Heart right ventricle (tissue), 16 donors: ENCODE measurements around the gene ZNF573. TPM values are rescaled to one million over a fixed set of nuclear protein-coding genes. Genes with fewer than 3 reads are reported as not detected.

Source experiments
- ATAC-seq, 8 donors: fragments of 200-7000 bp; cut with Tn5 transposase; one replicate each; pipeline ENCODE4 v1.9.1; 2020; ENCODE audit warnings: mild to moderate bottlenecking in 8 of 8, moderate library complexity in 8 of 8, moderate number of reproducible peaks in 1 of 8
- DNase-seq, 2 donors: peaks; one replicate each; pipeline ENCODE4 v3.0.0-alpha.2; 2020
- H3K27ac ChIP-seq, 10 donors: fragments of 200-600 bp; sonication (generic) in 2 of 10; one replicate each; pipeline versions ENCODE4 v1.5.0 to v1.8.0; 2020 to 2022; ENCODE audit warnings: mild to moderate bottlenecking in 3 of 10
- H3K27me3 ChIP-seq, 7 donors: fragments of 200-600 bp; one replicate each; pipeline ENCODE4 v1.8.0; 2021 to 2022; ENCODE audit warnings: mild to moderate bottlenecking in 2 of 7
- H3K36me3 ChIP-seq, 9 donors: fragments of 200-600 bp; sonication (generic) in 1 of 9; one replicate each; pipeline versions ENCODE4 v1.5.0 to v1.8.0; 2020 to 2022; ENCODE audit warnings: mild to moderate bottlenecking in 2 of 9
- H3K4me1 ChIP-seq, 9 donors: fragments of 200-600 bp; sonication (generic) in 1 of 9; one replicate each; pipeline versions ENCODE4 v1.5.0 to v1.8.0; 2020 to 2022; ENCODE audit warnings: mild to moderate bottlenecking in 4 of 9
- H3K4me3 ChIP-seq, 10 donors: fragments of 200-600 bp; sonication (generic) in 2 of 10; one replicate each; pipeline versions ENCODE4 v1.5.0 to v1.8.0; 2020 to 2022; ENCODE audit warnings: mild to moderate bottlenecking in 7 of 10, moderate library complexity in 2 of 10
- H3K9me3 ChIP-seq, 11 donors: fragments of 200-600 bp in 10 of 11; sonication (generic) in 2 of 11; one replicate each; pipeline versions ENCODE4 v1.5.0 to v1.8.0; 2013 to 2022; ENCODE audit warnings: mild to moderate bottlenecking in 2 of 11, control low read depth in 1 of 11, moderate library complexity in 1 of 11
- CTCF ChIP-seq, 9 donors: fragments of 200-600 bp; sonication (generic) in 2 of 9; IDR thresholded peaks; one replicate each; pipeline versions ENCODE4 v1.5.0 to v1.8.0; 2021 to 2022; ENCODE audit warnings: antibody characterized with exemption in 9 of 9, mild to moderate bottlenecking in 5 of 9, moderate library complexity in 1 of 9
- WGBS, 2 donors: extraction: QIAGEN DNeasy Blood & Tissue Kit; methylation state at CpG; one replicate each; pipeline ENCODE4 v1.1.7; 2013; ENCODE audit warnings: inconsistent platforms in 1 of 2; 5-methylcytosine and 5-hydroxymethylcytosine counted together
- intact Hi-C, 10 donors: fragments of 100-400 bp; cut with DNase I; formaldehyde crosslinking; loops; one replicate each; pipeline versions ENCODE4 v1.11.1 to v1.14.2; 2022
- polyA plus RNA-seq, 2 donors: library from polyadenylated mRNA; stranded (reverse); fragments of 200-250 nt; gene quantifications; one replicate each; pipeline ENCODE4 v1.2.3, GENCODE V29; 2013
- total RNA-seq, 10 donors: library from RNA; stranded (reverse); fragmentation: NEBNext Ultra II Directional in 3 of 10; extraction: Animal tissue kit (Norgen Biotek cat#: 25700) in 3 of 10; gene quantifications; one replicate each; pipeline versions ENCODE4 v1.2.1 to v1.2.4, GENCODE V29; 2021 to 2023
- donor health status: Arrhythmogenic right ventricular cardiomyopathy.
- donor health status: ischemic (EF 13 %, LVEDD 7.1; RV severe dilation, severe dysfunction).
- donor health status: healthy with polysubstance abuse.
- donor health status: DM: no; HTN: yes; CAD: no.
- donor health status: DM: no; HTN: no; CAD: no.
- donor health status: ischemic (EF 25% LVEDD 6.9; RV normal size, moderate dysfunction).
- donor health status: ischemic (EF 25% LVEDD 5.7; RV mildly dilated, moderate dysfunction).
- donor health status: healthy.
- donor health status: DM: yes; HTN: yes; CAD: no.
- donor health status: Ischemic cardiomyopathy.
- donor health status: ischemic (EF 35%, LVEDD 5.7; RV mildly dilated, moderate dysfunction).
- donor health status: nonischemic (EF 11% LVEDD 7.7; RV severe dilation, severe dysfunction).
- donor health status: DM: yes; HTN: yes; CAD: no.
- donor health status: PGD.
- donor health status: ischemic (EF 29% LVEDD 5.4; RV normal size, mild dysfunction).
- donor health status: nonischemic (EF 23%, LVEDD 6.1; RV moderate dilation, normal function).

Gene ZNF573
- total and polyA plus RNA-seq, 12 donors: 0.99 to 14.1 (median 10.1) TPM

GRCh38 chr19:37719927-37720265, 59.5 kb downstream of the ZNF573 start:
- Histone ChIP-seq H3K4me3 (peak overlapping the region in 9 of 10 donors; percentile 66 to 95 (median 89)), H3K27me3 (no peaks in the 10 kb centered on the region), H3K27ac (peak overlapping the region in 8 of 10 donors; percentile 74 to 90 (median 84)), H3K36me3 (peaks cover 0 to 10% (median 0%) of the 10 kb centered on the region in 9 donors), H3K4me1 (peaks cover 0 to 16% (median 12%) of the 10 kb centered on the region in 9 donors), H3K9me3 (no peaks in the 10 kb centered on the region)
- DNase-seq (no peak), ATAC-seq (no peak)
- WGBS, 2 donors: 6 to 7% methylated on average over 8 of the region's 8 CpGs
- TF ChIP-seq CTCF (IDR thresholded peaks at IDR 0.05): peak in 2 of 9 donors; percentile 4 to 41
- intact Hi-C loops: loop anchor here in 1 of 10 donors (2.0 kb wide), 1 partner anchor 27 kb away; no protein-coding TSS in a partner anchor

- no peaks in the 10 kb centered on the region for H3K27me3 ChIP-seq
- peaks cover 0 to 16% (median 12%) of the 10 kb centered on the region in 9 donors for H3K4me1 ChIP-seq
- H3K4me3 ChIP-seq: peak within 1 kb of the TSS; percentile 47 to 95 (median 84)
- ATAC-seq (peak; percentile 99 to 100 (median 100)), DNase-seq (peak; percentile 91 to 93)
- H3K36me3 ChIP-seq: peaks cover 0 to 14% (median 0%) of the 10 kb centered on the region in 9 donors
- peak; percentile 17 to 80 (median 63) for TF ChIP-seq CTCF (IDR thresholded peaks at IDR 0.05)
- intact Hi-C loops: loop anchor here in 1 of 10 donors (2.0 kb wide), 1 partner anchor 27 kb away; no protein-coding TSS in a partner anchor
- peak within 1 kb of the TSS in 9 of 10 donors; percentile 74 to 90 (median 84) for H3K27ac ChIP-seq
- H3K9me3 ChIP-seq: no peaks in the 10 kb centered on the region
- 0 to 1% methylated on average over 54 of the region's 54 CpGs for WGBS, 2 donors
Measured at GRCh38 chr19:37719111-37719926, 60.1 kb downstream of the ZNF573 start, which contains the start of gene ZNF607. Gene ZNF607 (minus strand): TSS chr19:37719761. CDS start chr19:37711618, 8,143 bp downstream.

GRCh38 chr19:37718304-37718703, 61.1 kb downstream of the ZNF573 start:
- WGBS, 2 donors: 45 to 58% methylated on average over 10 of the region's 10 CpGs
- Histone ChIP-seq H3K27me3 (no peaks in the 10 kb centered on the region), H3K27ac (peak overlapping the region in 2 of 10 donors; percentile 78 to 90), H3K4me3 (peak overlapping the region in 9 of 10 donors; percentile 66 to 95 (median 89)), H3K36me3 (peaks cover 0 to 17% (median 0%) of the 10 kb centered on the region in 9 donors), H3K9me3 (peaks cover 0 to 2% (median 0%) of the 10 kb centered on the region in 11 donors), H3K4me1 (peaks cover 0 to 16% (median 12%) of the 10 kb centered on the region in 9 donors)
- no peak for ATAC-seq
- intact Hi-C loops: loop anchor here in 1 of 10 donors (2.0 kb wide), 1 partner anchor 26 kb away; no protein-coding TSS in a partner anchor
- TF ChIP-seq CTCF (IDR thresholded peaks at IDR 0.05): no peak
- DNase-seq: no peak

- WGBS, 2 donors: 97 to 99% methylated on average over 2 of the region's 2 CpGs
- Histone ChIP-seq H3K4me3 (no peak overlapping the region), H3K27me3 (no peaks in the 10 kb centered on the region), H3K27ac (no peak overlapping the region), H3K36me3 (peaks cover 0 to 21% (median 4%) of the 10 kb centered on the region in 9 donors), H3K4me1 (peaks cover 0 to 16% (median 12%) of the 10 kb centered on the region in 9 donors), H3K9me3 (peaks cover 0 to 13% (median 0%) of the 10 kb centered on the region in 11 donors)
- ATAC-seq: no peak
- intact Hi-C loops: no loop called here
- no peak for DNase-seq
- no peak for TF ChIP-seq CTCF (IDR thresholded peaks at IDR 0.05)
Measured at GRCh38 chr19:37716140-37716539, 63.2 kb downstream of the ZNF573 start.
